K562 (cell line): ENCODE data around the gene BRAF. TPM values are rescaled to one million over a fixed set of nuclear protein-coding genes. Genes with fewer than 3 reads are reported as not detected.

Source experiments
- ATAC-seq: fragments of 200-7000 bp; cut with Tn5 transposase; 3 replicates; pipeline ENCODE4 v1.9.1; 2020; ENCODE audit warnings: moderate library complexity
- BruUV-seq: library from RNA; stranded (reverse); fragments of 400-500 nt; replicated peaks from 2 replicates; lab custom pipeline; 2021; lab: Mats Ljungman, UMichigan
- CTCF ChIA-PET: fragments of 300-600 bp; formaldehyde crosslinking; extraction: SDS; loops from one replicate; lab custom pipeline; 2021; ENCODE audit warnings: low intra/inter-chr PET ratio; lab: Yijun Ruan, JAX
- POLR2A ChIA-PET: fragments of 300-600, 350-650 bp; sonication (Branson Sonifier 250); formaldehyde crosslinking; extraction: SDS; loops from one replicate; lab custom pipeline; 2021; ENCODE audit warnings: antibody characterized with exemption, inconsistent platforms; lab: Yijun Ruan, JAX
- DNase-seq, 4 experiments: peaks; one replicate each; pipeline versions ENCODE4 v3.0.0 to v3.0.0-alpha.2; 2011 to 2018; ENCODE audit warnings: low spot score in 3 of 4, mixed read lengths in 3 of 4; ENCODE audit errors: extremely low read depth in 1 of 4
- FAIRE-seq: peaks from 2 replicates; lab custom pipeline; 2011; peaks lifted over from hg19 to GRCh38; lab: Jason Lieb, UNC
- H2AFZ ChIP-seq: 2 replicates; pipeline ENCODE4 v1.6.0; 2011; ENCODE audit warnings: low read depth, low read length, control low read depth, inconsistent platforms
- H3K27ac ChIP-seq: fragments of 200-600 bp; 3 replicates; pipeline ENCODE4 v1.8.0; 2011; ENCODE audit warnings: low read depth, mild to moderate bottlenecking, control low read depth, inconsistent platforms, low read length, moderate library complexity, mixed read lengths; ENCODE audit errors: extremely low read depth
- H3K27me3 ChIP-seq, 2 experiments: fragments of 300-600 bp in 1 of 2; 2 replicates in 1 of 2; 3 replicates in 1 of 2; pipeline versions ENCODE4 v1.6.0 to v1.8.0; 2011; ENCODE audit warnings: inconsistent platforms in 2 of 2, low read length in 2 of 2, mild to moderate bottlenecking in 1 of 2, mixed read lengths in 1 of 2, moderate library complexity in 1 of 2; ENCODE audit not compliant: control insufficient read depth in 2 of 2, insufficient read depth in 2 of 2
- H3K36me3 ChIP-seq: fragments of 300-600 bp; 3 replicates; pipeline ENCODE4 v1.8.0; 2011; ENCODE audit warnings: mild to moderate bottlenecking, low read length, inconsistent platforms; ENCODE audit not compliant: control insufficient read depth, insufficient read depth
- H3K4me1 ChIP-seq, 2 experiments: fragments of 200-600 bp in 1 of 2; replicated peaks in 1 of 2; 2 replicates in 1 of 2; 3 replicates in 1 of 2; pipeline versions ENCODE4 v1.5.1 to v1.8.0; 2011; ENCODE audit warnings: inconsistent platforms in 2 of 2, low read length in 2 of 2, mild to moderate bottlenecking in 1 of 2, mixed read lengths in 1 of 2, moderate library complexity in 1 of 2; ENCODE audit not compliant: control insufficient read depth in 2 of 2, insufficient read depth in 2 of 2
- H3K4me2 ChIP-seq: 2 replicates; pipeline ENCODE4 v1.6.1; 2011; ENCODE audit warnings: low read length, control low read depth, inconsistent platforms, mixed read lengths; ENCODE audit not compliant: insufficient read depth
- H3K4me3 ChIP-seq: fragments of 200-600 bp; sonication (generic), shearing (Covaris generic); 2 replicates; pipeline ENCODE4 v1.5.1; 2016; ENCODE audit warnings: control low read depth, inconsistent platforms
- H3K79me2 ChIP-seq: fragments of 200-600 bp; 3 replicates; pipeline ENCODE4 v1.8.0; 2011; ENCODE audit warnings: low read length, inconsistent platforms; ENCODE audit not compliant: control insufficient read depth, insufficient read depth
- H3K9ac ChIP-seq, 2 experiments: 2 replicates each; pipeline versions ENCODE4 v1.6.0 to v1.6.1; 2011; ENCODE audit warnings: low read depth in 2 of 2, low read length in 2 of 2, control low read depth in 1 of 2, inconsistent platforms in 1 of 2, mild to moderate bottlenecking in 1 of 2, mixed read lengths in 1 of 2; ENCODE audit not compliant: insufficient read depth in 1 of 2
- H3K9me1 ChIP-seq: one replicate; pipeline ENCODE4 v1.6.0; 2011; ENCODE audit warnings: inconsistent platforms, mild to moderate bottlenecking, low read length, moderate library complexity; ENCODE audit not compliant: control insufficient read depth, insufficient read depth
- H3K9me3 ChIP-seq: replicated peaks from 2 replicates; pipeline ENCODE4 v1.5.1; 2011; ENCODE audit warnings: low read depth, low read length, inconsistent platforms; ENCODE audit not compliant: control insufficient read depth, insufficient read depth
- H4K20me1 ChIP-seq: replicated peaks from 2 replicates; pipeline ENCODE4 v1.6.1; 2011; ENCODE audit warnings: low read length, inconsistent platforms, mixed read lengths; ENCODE audit not compliant: control insufficient read depth, insufficient read depth
- ASH1L ChIP-seq: fragments of 450-650 bp; IDR thresholded peaks from 2 replicates; pipeline ENCODE4 v1.6.1; 2018; ENCODE audit warnings: borderline replicate concordance, mild to moderate bottlenecking, low read depth; ENCODE audit not compliant: partially characterized antibody
- C11orf30 ChIP-seq: fragments of 450-650 bp; IDR thresholded peaks from 2 replicates; pipeline ENCODE4 v1.6.1; 2016; ENCODE audit warnings: low read depth, mild to moderate bottlenecking
- ILK ChIP-seq: fragments of 450-650 bp; IDR thresholded peaks from 2 replicates; pipeline ENCODE4 v1.6.1; 2016; ENCODE audit warnings: missing genetic modification characterization, low read depth, mild to moderate bottlenecking, missing compliant biosample characterization, moderate library complexity, borderline replicate concordance
- MAFF ChIP-seq: IDR thresholded peaks from 2 replicates; pipeline ENCODE4 v1.6.1; 2012; ENCODE audit warnings: low read length, improper control_type of control experiment
- ZNF316 ChIP-seq: fragments of 450-650 bp; IDR thresholded peaks from 2 replicates; pipeline ENCODE4 v1.6.1; 2016
- WGBS: fragments of 100-300 bp; shearing (Covaris generic); methylation state at CpG from one replicate; pipeline ENCODE4 v1.1.6; 2016; ENCODE audit warnings: low coverage, mixed read lengths; ENCODE audit not compliant: insufficient coverage; ENCODE audit errors: missing lambda C conversion rate; 5-methylcytosine and 5-hydroxymethylcytosine counted together
- in situ Hi-C: fragments of 300-500 bp; cut with MboI; formaldehyde crosslinking; loops from 4 replicates; pipeline ENCODE4 v1.15.0; 2018; ENCODE audit warnings: inconsistent platforms, mixed read lengths
- intact Hi-C: fragments of 100-400 bp; cut with micrococcal nuclease; formaldehyde crosslinking; loops from 2 replicates; pipeline ENCODE4 v1.14.2; 2022
- polyA plus RNA-seq, 8 experiments: library from polyadenylated mRNA; depleted of rRNA in 4 of 8; stranded (reverse) in 5 of 8; unstranded in 3 of 8; fragments of >200 nt; fragmentation: Nextera tagmentation in 2 of 8; fragmentation: Illumina TruSeq in 1 of 8; extraction: Ambion mirVana in 2 of 8; extraction: Trizol in 1 of 8; gene quantifications; 2 replicates each; pipeline versions ENCODE4 v1.2.1 to v1.2.3, GENCODE V29; 2011 to 2014; ENCODE audit warnings: inconsistent platforms in 1 of 8, missing spikeins in 1 of 8
- total RNA-seq, 7 experiments: library from RNA; depleted of rRNA in 6 of 7; stranded (reverse); fragments of >200 nt in 6 of 7; fragmentation: Illumina TruSeq in 2 of 7; extraction: Trizol in 2 of 7; gene quantifications; 2 replicates each; pipeline versions ENCODE4 v1.2.1 to v1.2.3, GENCODE V29; 2011 to 2021; ENCODE audit warnings: low replicate concordance in 1 of 7

Gene BRAF
- total and polyA plus RNA-seq, 9 of the 15 experiments (the other 6 are each of a cell fraction or from before 2014, with no cell fraction given) = 3.6 to 38.3 (median 21.9) TPM

GRCh38 chr7:140937702-140938264 is 13.1 kb upstream of the BRAF start:
- ChIA-PET POLR2A (no interaction called here), CTCF (no interaction called here)
- DNase-seq (no peak), ATAC-seq (no peak), FAIRE-seq (no peak)
- Histone ChIP-seq H2AFZ (no peak overlapping the region), H3K9me3 (no peaks in the 10 kb centered on the region), H3K36me3 (no peaks in the 10 kb centered on the region), H3K27me3 (peaks cover 15 to 18% of the 10 kb centered on the region in 2 experiments; a peak in 4 of 5 replicates), H3K4me3 (no peak overlapping the region), H3K27ac (no peak overlapping the region), H3K9me1 (no peaks in the 10 kb centered on the region), H3K9ac (no peak overlapping the region), H3K4me2 (no peak overlapping the region), H4K20me1 (no peaks in the 10 kb centered on the region), H3K4me1 (no peaks in the 10 kb centered on the region), H3K79me2 (no peaks in the 10 kb centered on the region)
- BruUV-seq = no TSS peak
- intact Hi-C loops = no loop called here
- in situ Hi-C loops = no loop called here
- 0% methylated on average over 3 of the region's 3 CpGs for WGBS
- TF ChIP-seq ASH1L = no peak

- Histone ChIP-seq H3K4me1 (peaks cover 0 to 3% of the 10 kb centered on the region in 2 experiments; a peak in 1 of 5 replicates), H3K27me3 (peaks cover 6 to 11% of the 10 kb centered on the region in 2 experiments; a peak in 3 of 5 replicates), H3K9me1 (no peaks in the 10 kb centered on the region), H3K79me2 (peaks cover 8% of the 10 kb centered on the region), H4K20me1 (peaks cover 3% of the 10 kb centered on the region), H3K9me3 (no peaks in the 10 kb centered on the region), H3K36me3 (no peaks in the 10 kb centered on the region), H3K9ac (no peak overlapping the region)
- in situ Hi-C loops = no loop called here
- POLR2A ChIA-PET = interaction anchor here (0.5 to 0.6 kb wide), 2 partner anchors 272 to 293 kb away, joined by 3 read pairs; no protein-coding TSS in a partner anchor
- DNase-seq = no peak
- ATAC-seq = no peak
- no TSS peak for BruUV-seq
- WGBS = 20% methylated on average over 4 of the region's 4 CpGs
- TF ChIP-seq C11orf30 (peak; percentile 57; the same call in 1 of the 2 replicates), ZNF316 (peak; percentile 65; the same call in 1 of the 2 replicates), MAFF (peak; percentile 41; the same call in 1 of the 2 replicates), ILK (no peak)
- TF ChIP-seq, all 486 proteins: peak for 3
- intact Hi-C loops = loop anchor here (10.0 kb wide), 1 partner anchor 234 kb away; the partner anchor contains the start of gene NDUFB2
- Histone ChIP-seq H3K27ac (no peak overlapping the region), H2AFZ (no peak overlapping the region), H3K4me3 (no peak overlapping the region), H3K4me2 (no peak overlapping the region)
- CTCF ChIA-PET = no interaction called here
- no peak for FAIRE-seq
Measured at GRCh38 chr7:140928491-140929309, 4.0 kb upstream of the BRAF start.
